Heart left ventricle (tissue), 16 donors: ENCODE data around the gene C3orf22. TPM values are rescaled to one million over a fixed set of nuclear protein-coding genes. Genes with fewer than 3 reads are reported as not detected.
"Not testable (repeated sequence)": the region's sequence is repeated elsewhere in the genome, so short reads cannot be mapped to it uniquely, and the experiment has no call there.

ENCODE experiments used
- ATAC-seq, 4 donors: fragments of 200-7000 bp; cut with Tn5 transposase; one replicate each; pipeline ENCODE4 v1.9.1; 2020 to 2022; ENCODE audit warnings: moderate library complexity in 4 of 4, mild to moderate bottlenecking in 3 of 4, moderate number of reproducible peaks in 1 of 4
- DNase-seq, 5 donors: peaks; one replicate each; pipeline ENCODE4 v3.0.0-alpha.2; 2020
- H3K27ac ChIP-seq, 12 donors: fragments of 200-600 bp; sonication (generic) in 4 of 12; one replicate each; pipeline versions ENCODE4 v1.5.0 to v1.8.0; 2016 to 2022; ENCODE audit warnings: mild to moderate bottlenecking in 2 of 12
- H3K27me3 ChIP-seq, 9 donors: fragments of 200-600 bp; sonication (generic) in 2 of 9; one replicate each; pipeline versions ENCODE4 v1.5.1 to v1.8.0; 2016 to 2022; ENCODE audit warnings: mild to moderate bottlenecking in 3 of 9
- H3K36me3 ChIP-seq, 9 donors: fragments of 200-600 bp; sonication (generic) in 2 of 9; one replicate each; pipeline versions ENCODE4 v1.5.0 to v1.8.0; 2018 to 2022; ENCODE audit warnings: mild to moderate bottlenecking in 2 of 9
- H3K4me1 ChIP-seq, 12 donors: fragments of 200-600 bp; sonication (generic) in 4 of 12; one replicate each; pipeline versions ENCODE4 v1.5.0 to v1.8.0; 2016 to 2022; ENCODE audit warnings: mild to moderate bottlenecking in 3 of 12
- H3K4me3 ChIP-seq, 12 donors: fragments of 200-600 bp; sonication (generic) in 4 of 12; one replicate each; pipeline versions ENCODE4 v1.5.0 to v1.8.0; 2017 to 2022; ENCODE audit warnings: mild to moderate bottlenecking in 9 of 12, moderate library complexity in 4 of 12
- H3K9me3 ChIP-seq, 12 donors: fragments of 200-600 bp; sonication (generic) in 4 of 12; one replicate each; pipeline versions ENCODE4 v1.5.0 to v1.8.0; 2016 to 2022; ENCODE audit warnings: mild to moderate bottlenecking in 1 of 12
- CTCF ChIP-seq, 12 donors: fragments of 200-600 bp; sonication (generic) in 4 of 12; IDR thresholded peaks; one replicate each; pipeline versions ENCODE4 v1.5.0 to v1.8.0; 2018 to 2022; ENCODE audit warnings: antibody characterized with exemption in 12 of 12, mild to moderate bottlenecking in 5 of 12
- POLR2A ChIP-seq, 2 donors: fragments of 450-650 bp; IDR thresholded peaks; one replicate each; pipeline ENCODE4 v1.6.1; 2017; ENCODE audit warnings: antibody characterized with exemption in 2 of 2, mild to moderate bottlenecking in 2 of 2, moderate library complexity in 2 of 2
- WGBS, 4 donors: extraction: QIAGEN DNeasy Blood & Tissue Kit in 2 of 4; methylation state at CpG; one replicate each; pipeline versions ENCODE4 v1.1.5 to v1.1.7; 2013 to 2018; 5-methylcytosine and 5-hydroxymethylcytosine counted together
- intact Hi-C, 10 donors: fragments of 100-400 bp; cut with DNase I; formaldehyde crosslinking; loops; one replicate each; pipeline versions ENCODE4 v1.11.1 to v1.14.2; 2022
- polyA plus RNA-seq, 2 donors: library from polyadenylated mRNA; stranded (reverse); fragments of 200-250 nt; gene quantifications; one replicate each; pipeline ENCODE4 v1.2.3, GENCODE V29; 2013
- total RNA-seq, 9 donors: library from RNA; depleted of rRNA in 2 of 9; stranded (reverse); fragments of >200 nt in 2 of 9; fragmentation: NEBNext Ultra II Directional in 3 of 9; extraction: Animal tissue kit (Norgen Biotek cat#: 25700) in 3 of 9; gene quantifications; one replicate each; pipeline versions ENCODE4 v1.1.0 to v1.2.4, GENCODE V29; 2016 to 2023
- donor health status: ischemic (EF 13 %, LVEDD 7.1; RV severe dilation, severe dysfunction).
- donor health status: healthy with polysubstance abuse.
- donor health status: DM: no; HTN: yes; CAD: no.
- donor health status: DM: no; HTN: no; CAD: no.
- donor health status: ischemic (EF 25% LVEDD 6.9; RV normal size, moderate dysfunction).
- donor health status: ischemic (EF 25% LVEDD 5.7; RV mildly dilated, moderate dysfunction).
- donor health status: healthy.
- donor health status: DM: yes; HTN: yes; CAD: no.
- donor health status: ischemic (EF 35%, LVEDD 5.7; RV mildly dilated, moderate dysfunction).
- donor health status: nonischemic (EF 11% LVEDD 7.7; RV severe dilation, severe dysfunction).
- donor health status: DM: yes; HTN: yes; CAD: no.
- donor health status: PGD.
- donor health status: ischemic (EF 29% LVEDD 5.4; RV normal size, mild dysfunction).
- donor health status: nonischemic (EF 23%, LVEDD 6.1; RV moderate dilation, normal function).

The C3orf22 gene
- total and polyA plus RNA-seq, 11 donors = not detected

- ATAC-seq (peak in 1 of 4 donors; percentile 3), DNase-seq (peak in 2 of 5 donors; percentile 14 to 43)
- Histone ChIP-seq H3K4me1 (peaks cover 0 to 21% (median 0%) of the 10 kb centered on the region in 12 donors), H3K27ac (no peak overlapping the region), H3K27me3 (peaks cover 0 to 40% (median 10%) of the 10 kb centered on the region in 9 donors), H3K9me3 (no peaks in the 10 kb centered on the region), H3K36me3 (no peaks in the 10 kb centered on the region), H3K4me3 (no peak overlapping the region)
- TF ChIP-seq POLR2A (IDR thresholded peaks at IDR 0.05) = no peak
- 68 to 74% (median 71%) methylated on average over 9 of the region's 9 CpGs for WGBS, 4 donors
- intact Hi-C loops = no loop called here
Measured at GRCh38 chr3:126537116-126537729, 21.5 kb downstream of the C3orf22 start.

GRCh38 chr3:126536126-126536525, 22.6 kb downstream of the C3orf22 start:
- DNase-seq (peak in 2 of 5 donors; percentile 13 to 14), ATAC-seq (no peak)
- TF ChIP-seq CTCF (IDR thresholded peaks at IDR 0.05) (no peak), POLR2A (IDR thresholded peaks at IDR 0.05) (no peak)
- WGBS, 4 donors = 48 to 89% (median 73%) methylated on average over 3 of the region's 3 CpGs
- Histone ChIP-seq H3K36me3 (no peaks in the 10 kb centered on the region), H3K9me3 (no peaks in the 10 kb centered on the region), H3K27me3 (peaks cover 0 to 29% (median 0%) of the 10 kb centered on the region in 9 donors), H3K4me1 (peaks cover 0 to 16% (median 0%) of the 10 kb centered on the region in 12 donors), H3K27ac (no peak overlapping the region), H3K4me3 (no peak overlapping the region)
- intact Hi-C loops = no loop called here

- Histone ChIP-seq H3K4me1 (peaks cover 0 to 13% (median 0%) of the 10 kb centered on the region in 12 donors), H3K4me3 (no peak overlapping the region), H3K36me3 (no peaks in the 10 kb centered on the region), H3K27me3 (peaks cover 0 to 24% (median 0%) of the 10 kb centered on the region in 9 donors), H3K27ac (no peak overlapping the region), H3K9me3 (no peaks in the 10 kb centered on the region)
- ATAC-seq (no peak), DNase-seq (peak in 3 of 5 donors; percentile 4 to 41 (median 15))
- intact Hi-C loops = no loop called here
- TF ChIP-seq CTCF (IDR thresholded peaks at IDR 0.05) (no peak), POLR2A (IDR thresholded peaks at IDR 0.05) (no peak)
Measured at GRCh38 chr3:126535636-126536035, 23.1 kb downstream of the C3orf22 start.

- intact Hi-C loops, ATAC-seq: not testable (repeated sequence)
Measured at GRCh38 chr3:126534716-126535115, 24.0 kb downstream of the C3orf22 start.

GRCh38 chr3:126533506-126533905, 25.2 kb downstream of the C3orf22 start:
- TF ChIP-seq CTCF (IDR thresholded peaks at IDR 0.05) (no peak), POLR2A (IDR thresholded peaks at IDR 0.05) (no peak)
- Histone ChIP-seq H3K27me3 (peaks cover 0 to 21% (median 0%) of the 10 kb centered on the region in 9 donors), H3K27ac (no peak overlapping the region), H3K4me3 (no peak overlapping the region), H3K9me3 (no peaks in the 10 kb centered on the region), H3K4me1 (peaks cover 0 to 30% (median 5%) of the 10 kb centered on the region in 12 donors), H3K36me3 (no peaks in the 10 kb centered on the region)
- intact Hi-C loops = no loop called here
- ATAC-seq = no peak
- DNase-seq = no peak

More at GRCh38 chr3:126534716-126535115, 24.0 kb downstream of the C3orf22 start:
- not testable (repeated sequence) for H3K27ac ChIP-seq, H3K9me3 ChIP-seq, H3K4me3 ChIP-seq, H3K36me3 ChIP-seq
- Histone ChIP-seq H3K4me1 (peaks cover 0 to 19% (median under 1%) of the 10 kb centered on the region in 12 donors), H3K27me3 (peaks cover 0 to 21% (median 0%) of the 10 kb centered on the region in 9 donors)
- peak in 3 of 5 donors; percentile 2 to 30 (median 8) for DNase-seq
- 79 to 86% (median 84%) methylated on average over 5 to 7 of the region's 7 CpGs for WGBS, 4 donors
